GM06990 (cell line): ENCODE results near the gene JAZF1.

ENCODE experiments used
- DNase-seq: peaks from one replicate; pipeline ENCODE4 v3.0.0-alpha.2; 2011; ENCODE audit not compliant: insufficient read length; ENCODE audit errors: extremely low read depth
- H3K27me3 ChIP-seq: replicated peaks from 2 replicates; pipeline ENCODE4 v1.6.0; 2011; ENCODE audit warnings: low read length; ENCODE audit not compliant: control insufficient read depth, insufficient read depth
- H3K36me3 ChIP-seq: 2 replicates; pipeline ENCODE4 v1.5.1; 2011; ENCODE audit warnings: low read length; ENCODE audit not compliant: control insufficient read depth, insufficient read depth
- H3K4me3 ChIP-seq: replicated peaks from 2 replicates; pipeline ENCODE4 v1.5.1; 2011; ENCODE audit warnings: low read depth, mild to moderate bottlenecking, control low read depth, low read length
- CTCF ChIP-seq: IDR thresholded peaks from 2 replicates; pipeline ENCODE4 v1.5.1; 2011; ENCODE audit warnings: low read length, control low read depth, mild to moderate bottlenecking, inconsistent platforms; ENCODE audit not compliant: insufficient read depth, poor library complexity, severe bottlenecking

JAZF1 gene

GRCh38 chr7:28037220-28038010 is 143.2 kb downstream of the JAZF1 start:
- Histone ChIP-seq H3K4me3 (no peak overlapping the region), H3K27me3 (no peaks in the 10 kb centered on the region), H3K36me3 (no peaks in the 10 kb centered on the region)
- no peak for TF ChIP-seq CTCF
- peak; percentile 62 for DNase-seq

DNA sequence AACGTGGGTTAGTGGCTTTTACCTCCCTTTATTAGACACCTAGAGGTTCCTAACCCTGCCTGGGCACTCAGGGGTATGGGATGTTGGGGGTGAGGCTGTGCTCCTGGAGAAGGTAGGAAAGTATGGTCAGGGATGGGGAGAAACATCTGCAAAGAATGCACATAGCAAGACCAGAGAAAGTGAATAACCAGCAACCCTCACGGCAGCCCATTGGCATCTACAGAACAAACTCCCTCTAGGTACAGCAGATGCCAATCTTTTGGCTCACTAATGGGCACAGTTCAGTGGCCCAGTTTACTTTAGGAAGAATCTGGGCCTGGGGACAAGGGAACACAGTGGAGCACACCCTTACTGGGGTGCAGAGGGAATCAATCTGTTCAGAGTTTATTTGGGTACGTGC is 143.9 kb downstream of the JAZF1 start:
- TF ChIP-seq CTCF: no peak
- Histone ChIP-seq H3K36me3 (no peaks in the 10 kb centered on the region), H3K27me3 (no peaks in the 10 kb centered on the region), H3K4me3 (no peak overlapping the region)
- DNase-seq: no peak

DNA sequence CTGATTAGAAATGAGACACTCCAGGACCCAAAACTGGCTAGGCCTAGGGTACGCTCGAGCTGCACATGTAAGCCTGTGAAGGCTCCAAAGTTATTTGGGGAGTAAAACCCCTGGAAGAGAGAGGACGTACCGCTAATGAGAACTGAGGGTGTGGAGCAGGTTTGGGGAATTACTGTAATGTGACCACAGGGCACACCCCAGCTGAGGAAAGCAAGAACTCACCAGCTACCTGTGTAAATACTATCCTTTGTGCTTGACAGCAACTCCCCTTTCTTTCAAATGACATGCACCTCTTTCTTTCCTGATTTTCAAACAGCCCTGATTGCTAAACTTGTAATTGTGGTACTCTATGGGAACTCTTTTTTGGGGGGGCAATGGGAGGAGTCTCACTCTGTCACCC is 147.2 kb downstream of the JAZF1 start:
- H3K36me3 ChIP-seq: no peaks in the 10 kb centered on the region
- no peaks in the 10 kb centered on the region; the same call in 1 of the 2 replicates for H3K27me3 ChIP-seq
- no peak for TF ChIP-seq CTCF
- DNase-seq: no peak
- no peak overlapping the region for H3K4me3 ChIP-seq

DNA sequence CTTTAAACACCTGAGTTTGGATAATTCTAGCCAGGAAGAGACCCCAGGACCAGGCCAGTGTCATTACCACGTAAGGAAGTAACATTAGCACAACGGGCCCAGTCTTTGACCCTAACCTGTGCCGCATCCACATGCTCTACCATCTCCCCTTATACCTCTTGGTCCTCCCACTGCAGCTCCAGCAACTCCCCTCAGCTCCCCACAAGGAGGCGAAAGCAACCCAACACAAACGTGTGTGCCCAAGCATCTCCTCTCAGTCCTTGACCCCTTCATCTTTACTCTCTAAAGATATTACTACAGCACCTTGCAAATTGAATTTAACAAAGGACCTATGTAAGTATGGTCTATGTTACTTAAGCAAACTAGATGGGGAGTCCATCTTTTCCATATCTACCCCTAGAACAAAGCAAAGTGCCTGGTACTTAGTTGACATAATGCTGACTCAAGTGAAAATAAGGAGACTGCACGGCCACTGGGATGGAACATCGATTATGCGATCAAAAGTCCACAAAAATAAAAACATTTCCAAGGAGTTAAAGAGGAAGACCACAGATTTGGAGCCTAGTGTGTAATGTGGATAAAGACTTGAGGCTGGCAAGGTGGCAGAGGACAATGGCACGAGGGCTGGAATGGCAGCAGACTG is 147.7 kb downstream of the JAZF1 start:
- Histone ChIP-seq H3K4me3 (no peak overlapping the region), H3K27me3 (no peaks in the 10 kb centered on the region; the same call in 1 of the 2 replicates), H3K36me3 (no peaks in the 10 kb centered on the region)
- no peak for TF ChIP-seq CTCF
- DNase-seq: no peak

GRCh38 chr7:28029051-28029450 is 151.5 kb downstream of the JAZF1 start:
- no peak for TF ChIP-seq CTCF
- no peaks in the 10 kb centered on the region; the same call in none of the 2 replicates for H3K27me3 ChIP-seq
- no peaks in the 10 kb centered on the region for H3K36me3 ChIP-seq
- no peak for DNase-seq
- H3K4me3 ChIP-seq: no peak overlapping the region

- no peak overlapping the region for H3K4me3 ChIP-seq
- H3K27me3 ChIP-seq: no peaks in the 10 kb centered on the region; the same call in none of the 2 replicates
- DNase-seq: no peak
- H3K36me3 ChIP-seq: no peaks in the 10 kb centered on the region
- no peak for TF ChIP-seq CTCF
Measured at GRCh38 chr7:28028471-28028870, 152.1 kb downstream of the JAZF1 start.
